NB4 (cell line): ENCODE results near the gene ABCC4.

Experiments used
- DNase-seq: peaks from one replicate; pipeline ENCODE4 v3.0.0; 2010; ENCODE audit warnings: low read depth
- H3K4me3 ChIP-seq: one replicate; pipeline ENCODE4 v1.5.1; 2011; ENCODE audit warnings: mild to moderate bottlenecking, low read depth, low read length, moderate library complexity
- MYC ChIP-seq: IDR thresholded peaks from 2 replicates; pipeline ENCODE4 v1.6.1; 2011; ENCODE audit warnings: low read depth, low read length
- POLR2A ChIP-seq: IDR thresholded peaks from 2 replicates; pipeline ENCODE4 v1.6.1; 2011; ENCODE audit warnings: mild to moderate bottlenecking; ENCODE audit not compliant: insufficient read length; ENCODE audit errors: extremely low read depth
- TF ChIP-seq, protein P1 (sequence below): IDR thresholded peaks from 2 replicates; pipeline ENCODE4 v1.6.1; 2011; ENCODE audit warnings: low read depth, low read length
- TF ChIP-seq, protein P2 (sequence below): IDR thresholded peaks from one replicate; pipeline ENCODE4 v1.5.1; 2012; ENCODE audit warnings: low read depth, low read length

ABCC4 gene

DNA sequence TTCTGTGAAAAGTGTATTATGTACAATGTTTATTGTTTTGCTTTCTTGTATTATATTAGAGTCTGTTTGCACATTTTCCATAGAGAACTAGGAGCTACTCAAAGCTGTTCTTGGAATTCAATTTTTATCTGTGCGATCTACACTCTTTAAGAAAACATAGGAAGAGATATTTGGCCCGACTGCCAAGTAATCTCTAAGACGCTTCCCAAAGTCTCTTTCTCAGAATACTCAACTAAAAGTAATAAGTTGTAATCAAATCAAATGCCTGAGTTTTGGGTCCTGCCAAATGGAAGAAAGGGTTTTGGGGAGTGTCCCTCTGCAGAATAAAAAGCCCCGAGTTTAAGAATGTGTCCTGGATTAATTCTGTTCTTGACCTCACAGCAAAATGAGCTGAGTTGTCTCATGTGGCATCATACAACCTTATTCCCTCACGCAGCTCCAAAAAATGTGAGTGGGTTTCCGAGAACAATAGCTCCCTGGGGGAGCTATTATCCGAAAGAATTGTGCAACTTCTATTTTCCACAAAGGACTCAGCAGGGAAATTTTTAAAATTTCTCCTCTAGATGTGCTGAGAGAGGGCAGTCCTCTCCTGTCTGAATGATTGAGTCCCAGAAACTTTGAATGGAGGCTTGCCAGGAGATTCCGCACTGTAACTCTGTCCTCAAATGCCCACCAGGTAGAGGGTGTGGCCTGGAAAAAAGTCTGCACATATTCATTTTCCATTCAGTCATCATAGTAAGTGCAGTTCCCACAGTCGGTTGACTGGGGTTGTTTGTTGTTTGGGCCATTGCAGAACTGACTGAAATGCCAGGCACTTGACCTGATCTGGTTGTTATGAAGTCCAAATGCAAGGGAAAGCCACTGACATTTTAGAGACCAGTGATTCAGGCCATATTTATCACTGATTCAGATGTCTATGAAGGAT lies 309.0 kb downstream of the ABCC4 start:
- no peak for DNase-seq
- TF ChIP-seq, protein P1, sequence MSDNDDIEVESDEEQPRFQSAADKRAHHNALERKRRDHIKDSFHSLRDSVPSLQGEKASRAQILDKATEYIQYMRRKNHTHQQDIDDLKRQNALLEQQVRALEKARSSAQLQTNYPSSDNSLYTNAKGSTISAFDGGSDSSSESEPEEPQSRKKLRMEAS, result no peak
- TF ChIP-seq, protein P2, sequence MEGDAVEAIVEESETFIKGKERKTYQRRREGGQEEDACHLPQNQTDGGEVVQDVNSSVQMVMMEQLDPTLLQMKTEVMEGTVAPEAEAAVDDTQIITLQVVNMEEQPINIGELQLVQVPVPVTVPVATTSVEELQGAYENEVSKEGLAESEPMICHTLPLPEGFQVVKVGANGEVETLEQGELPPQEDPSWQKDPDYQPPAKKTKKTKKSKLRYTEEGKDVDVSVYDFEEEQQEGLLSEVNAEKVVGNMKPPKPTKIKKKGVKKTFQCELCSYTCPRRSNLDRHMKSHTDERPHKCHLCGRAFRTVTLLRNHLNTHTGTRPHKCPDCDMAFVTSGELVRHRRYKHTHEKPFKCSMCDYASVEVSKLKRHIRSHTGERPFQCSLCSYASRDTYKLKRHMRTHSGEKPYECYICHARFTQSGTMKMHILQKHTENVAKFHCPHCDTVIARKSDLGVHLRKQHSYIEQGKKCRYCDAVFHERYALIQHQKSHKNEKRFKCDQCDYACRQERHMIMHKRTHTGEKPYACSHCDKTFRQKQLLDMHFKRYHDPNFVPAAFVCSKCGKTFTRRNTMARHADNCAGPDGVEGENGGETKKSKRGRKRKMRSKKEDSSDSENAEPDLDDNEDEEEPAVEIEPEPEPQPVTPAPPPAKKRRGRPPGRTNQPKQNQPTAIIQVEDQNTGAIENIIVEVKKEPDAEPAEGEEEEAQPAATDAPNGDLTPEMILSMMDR, result no peak
- TF ChIP-seq MYC (no peak), POLR2A (no peak)
- no peak overlapping the region for H3K4me3 ChIP-seq

DNA sequence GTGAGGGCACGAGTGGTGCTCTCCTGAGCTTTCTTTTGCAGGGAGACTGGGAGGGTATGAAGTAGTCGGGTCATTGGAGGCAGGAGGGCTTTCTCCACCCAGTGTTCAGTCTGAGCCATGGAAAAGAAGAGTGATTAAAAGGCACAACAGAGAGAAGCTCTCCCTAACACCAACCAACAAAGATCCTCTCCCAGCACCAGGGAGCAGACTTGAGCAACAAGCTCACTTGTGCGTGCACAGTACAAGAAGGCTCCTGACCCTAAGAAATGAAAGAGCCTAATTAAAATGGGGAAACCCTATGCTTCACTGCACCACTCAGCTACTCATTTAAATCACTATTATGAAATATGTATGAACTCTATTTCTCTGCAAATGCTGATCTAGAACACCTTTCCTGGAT lies 312.6 kb downstream of the ABCC4 start:
- TF ChIP-seq, protein P2, result no peak
- TF ChIP-seq MYC (no peak), POLR2A (no peak)
- TF ChIP-seq, protein P1, result no peak
- no peak overlapping the region for H3K4me3 ChIP-seq
- DNase-seq, result peak; percentile 13

DNA sequence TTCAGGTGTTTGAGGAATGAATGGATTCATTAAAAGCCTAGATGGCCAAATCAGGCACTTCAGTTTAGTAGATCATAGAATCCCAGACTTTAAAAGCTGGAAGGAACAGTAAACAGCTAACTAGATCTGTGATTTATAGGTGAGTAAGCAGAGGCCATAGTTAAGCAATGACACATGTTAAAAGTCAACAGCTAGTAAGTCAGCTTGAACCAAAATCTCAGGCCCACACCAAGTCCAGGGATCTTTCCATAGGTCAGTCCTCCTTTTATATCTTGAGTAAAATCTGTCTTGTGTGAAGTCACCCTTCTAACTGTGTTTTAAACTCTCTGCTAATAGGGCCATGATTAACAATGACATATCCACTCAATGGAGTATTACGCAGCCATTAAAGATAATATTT lies 313.4 kb downstream of the ABCC4 start:
- TF ChIP-seq MYC, result no peak
- TF ChIP-seq, protein P1, result no peak
- TF ChIP-seq, protein P2, result no peak
- no peak for TF ChIP-seq POLR2A
- no peak for DNase-seq
- H3K4me3 ChIP-seq, result no peak overlapping the region

DNA sequence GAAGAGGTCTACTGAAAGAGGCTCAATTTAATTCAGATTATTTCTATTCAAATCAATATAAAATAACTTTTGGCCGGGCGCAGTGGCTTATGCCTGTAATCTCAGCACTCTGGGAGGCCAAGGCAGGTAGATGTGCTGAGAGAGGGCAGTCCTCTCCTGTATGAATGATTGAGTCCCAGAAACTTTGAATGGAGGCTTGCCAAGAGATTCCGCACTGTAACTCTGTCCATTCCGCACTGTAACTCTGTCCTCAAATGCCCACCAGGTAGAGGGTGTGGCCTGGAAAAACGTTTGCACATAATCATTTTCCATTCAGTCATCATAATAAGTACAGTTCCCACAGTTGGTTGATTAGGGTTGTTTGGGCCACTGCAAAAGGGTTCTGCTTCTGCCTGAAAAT lies 314.2 kb downstream of the ABCC4 start:
- no peak overlapping the region for H3K4me3 ChIP-seq
- TF ChIP-seq POLR2A, result no peak
- TF ChIP-seq, protein P1, result no peak
- TF ChIP-seq MYC, result no peak
- TF ChIP-seq, protein P2, result no peak
- no peak for DNase-seq

DNA sequence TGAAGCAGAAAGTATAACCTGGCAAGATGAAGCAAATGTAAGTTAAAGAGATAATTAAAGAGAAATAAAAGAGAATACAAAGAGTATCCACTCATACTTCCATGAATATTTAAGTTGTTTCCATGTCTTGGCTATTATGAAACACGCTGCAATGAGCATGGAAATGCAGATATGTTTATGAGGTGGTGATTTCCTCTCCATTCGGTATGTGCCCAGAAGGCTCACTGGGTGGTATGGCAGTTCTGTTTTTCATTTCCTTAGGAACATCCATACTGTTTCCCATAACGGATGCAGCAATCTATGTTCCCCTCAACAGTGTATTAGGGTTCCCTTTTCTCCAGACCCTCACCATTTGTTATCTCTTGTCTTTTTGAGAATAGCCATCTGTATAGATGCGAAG lies 316.3 kb downstream of the ABCC4 start:
- no peak for DNase-seq

More for the DNA sequence above, 316.3 kb downstream of the ABCC4 start:
- H3K4me3 ChIP-seq, result no peak overlapping the region
- TF ChIP-seq, protein P2, result no peak
- TF ChIP-seq, protein P1, result no peak
- TF ChIP-seq MYC (no peak), POLR2A (no peak)
